ENCODE measurements around the gene MREG. TPM values are rescaled to one million over a fixed set of nuclear protein-coding genes. Genes with fewer than 3 reads are reported as not detected.

MREG gene
- polyA plus RNA-seq, 4 donors = 1.9 to 8.7 (median 4.9) TPM

DNA sequence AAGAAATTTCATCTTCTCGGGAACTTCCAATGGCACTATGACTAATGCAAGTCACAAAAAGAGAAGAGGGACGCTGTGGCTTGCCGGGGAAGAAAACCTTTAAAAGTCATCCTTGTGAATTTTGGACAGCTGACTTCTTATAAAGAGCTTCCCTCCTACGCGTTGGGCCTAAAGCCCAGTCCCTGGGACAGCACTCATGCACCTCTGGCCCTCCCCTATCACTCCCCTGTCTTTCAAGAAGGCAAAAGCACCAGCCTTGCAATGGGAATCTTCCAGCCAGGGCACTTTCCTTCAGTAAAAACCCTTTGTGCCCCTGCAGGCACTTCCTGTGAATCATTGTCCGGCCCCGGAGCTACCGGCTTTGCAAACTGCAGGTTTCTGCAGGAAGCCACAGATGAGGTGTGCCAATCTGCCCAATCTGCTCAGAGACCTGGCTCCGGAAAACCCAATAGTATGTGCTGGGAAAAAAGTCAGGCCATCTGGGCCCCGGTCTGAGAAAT, 7.1 kb downstream of the MREG start:
- H3K9me3 ChIP-seq (ENCODE audit: control insufficient read depth in 2 of 2, insufficient read depth in 1 of 2, low read depth in 1 of 2, low read length in 1 of 2) = no peaks in the 10 kb centered on the region
- no peaks in the 10 kb centered on the region for H3K4me1 ChIP-seq (ENCODE audit: control insufficient read depth in 3 of 3, insufficient read depth in 2 of 3, low read depth in 1 of 3, low read length in 2 of 3)
- no peak overlapping the region for H3K27ac ChIP-seq (ENCODE audit: low read depth in 1 of 3, low read length in 2 of 3)
- 63 to 85% (median 77%) methylated on average over 10 of the region's 10 CpGs for WGBS, 3 donors
- DNase-seq (no peak), FAIRE-seq (no peak)
- no peaks in the 10 kb centered on the region for H3K27me3 ChIP-seq (ENCODE audit: control insufficient read depth in 3 of 3, insufficient read depth in 3 of 3, low read length in 3 of 3)
- H3K36me3 ChIP-seq (ENCODE audit: control insufficient read depth in 3 of 3, insufficient read depth in 2 of 3, low read depth in 1 of 3, low read length in 3 of 3) = peaks cover 0 to 5% (median 0%) of the 10 kb centered on the region in 3 donors
- H3K4me3 ChIP-seq (ENCODE audit: low read depth in 1 of 3, low read length in 3 of 3) = no peak overlapping the region

- Histone ChIP-seq H3K9me3 (ENCODE audit: control insufficient read depth in 2 of 2, insufficient read depth in 1 of 2, low read depth in 1 of 2, low read length in 1 of 2) (no peaks in the 10 kb centered on the region), H3K4me3 (ENCODE audit: low read depth in 1 of 3, low read length in 3 of 3) (no peak overlapping the region), H3K27me3 (ENCODE audit: control insufficient read depth in 3 of 3, insufficient read depth in 3 of 3, low read length in 3 of 3) (no peaks in the 10 kb centered on the region), H3K27ac (ENCODE audit: low read depth in 1 of 3, low read length in 2 of 3) (no peak overlapping the region), H3K36me3 (ENCODE audit: control insufficient read depth in 3 of 3, insufficient read depth in 2 of 3, low read depth in 1 of 3, low read length in 3 of 3) (peaks cover 0 to 10% (median 0%) of the 10 kb centered on the region in 3 donors), H3K4me1 (ENCODE audit: control insufficient read depth in 3 of 3, insufficient read depth in 2 of 3, low read depth in 1 of 3, low read length in 2 of 3) (no peaks in the 10 kb centered on the region)
- 82 to 88% (median 84%) methylated on average over 3 of the region's 3 CpGs for WGBS, 3 donors
- FAIRE-seq (no peak), DNase-seq (no peak)
Observed at GRCh38 chr2:216004697-216005283, 8.6 kb downstream of the MREG start.

DNA sequence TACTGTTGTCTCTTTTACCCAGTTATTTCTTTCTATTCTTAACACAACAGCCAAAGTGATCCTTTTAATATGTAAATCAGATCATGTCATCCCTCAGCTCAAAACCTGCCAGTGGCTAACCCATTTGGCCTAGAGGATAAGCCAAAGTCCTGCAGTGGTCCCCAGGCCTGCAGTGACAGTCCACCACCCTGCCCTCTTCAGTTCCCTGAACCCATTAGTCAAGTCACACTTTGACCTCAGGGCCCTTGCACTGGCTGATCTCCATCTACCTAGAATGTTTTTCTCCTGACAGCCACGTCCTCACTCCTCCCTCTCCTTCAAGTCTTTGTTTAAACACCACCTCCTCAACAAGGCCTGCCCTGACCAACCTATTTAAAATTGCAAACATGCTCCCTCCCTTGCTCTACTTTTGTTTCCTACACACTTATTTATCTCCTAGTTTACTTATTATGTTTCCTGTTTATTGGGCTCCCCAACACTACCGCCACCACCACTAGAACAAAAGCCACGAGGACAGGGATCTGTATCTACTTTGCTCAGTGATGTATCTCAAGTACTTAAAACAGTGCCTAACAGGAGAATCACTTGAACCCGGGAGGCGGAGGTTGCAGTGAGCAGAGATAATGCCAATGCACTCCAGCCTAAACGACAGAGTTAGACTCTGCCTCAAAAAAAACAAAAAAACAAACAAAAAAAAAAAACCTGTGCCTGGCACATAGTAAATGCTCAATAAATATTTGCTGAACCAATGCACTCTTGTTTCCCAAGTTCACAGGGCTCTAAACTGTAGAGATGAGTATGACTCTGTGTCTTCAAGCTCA, 9.3 kb downstream of the MREG start:
- FAIRE-seq = no peak
- 72 to 89% (median 76%) methylated on average over 6 of the region's 6 CpGs for WGBS, 3 donors
- Histone ChIP-seq H3K27me3 (ENCODE audit: control insufficient read depth in 3 of 3, insufficient read depth in 3 of 3, low read length in 3 of 3) (no peaks in the 10 kb centered on the region), H3K4me1 (ENCODE audit: control insufficient read depth in 3 of 3, insufficient read depth in 2 of 3, low read depth in 1 of 3, low read length in 2 of 3) (no peaks in the 10 kb centered on the region), H3K9me3 (ENCODE audit: control insufficient read depth in 2 of 2, insufficient read depth in 1 of 2, low read depth in 1 of 2, low read length in 1 of 2) (no peaks in the 10 kb centered on the region), H3K4me3 (ENCODE audit: low read depth in 1 of 3, low read length in 3 of 3) (no peak overlapping the region), H3K27ac (ENCODE audit: low read depth in 1 of 3, low read length in 2 of 3) (no peak overlapping the region), H3K36me3 (ENCODE audit: control insufficient read depth in 3 of 3, insufficient read depth in 2 of 3, low read depth in 1 of 3, low read length in 3 of 3) (peaks cover 0 to 13% (median 0%) of the 10 kb centered on the region in 3 donors)
- no peak for DNase-seq

- H3K9me3 ChIP-seq (ENCODE audit: control insufficient read depth in 2 of 2, insufficient read depth in 1 of 2, low read depth in 1 of 2, low read length in 1 of 2) = no peaks in the 10 kb centered on the region
- FAIRE-seq (no peak), DNase-seq (no peak)
- H3K4me3 ChIP-seq (ENCODE audit: low read depth in 1 of 3, low read length in 3 of 3) = no peak overlapping the region
- no peaks in the 10 kb centered on the region for H3K27me3 ChIP-seq (ENCODE audit: control insufficient read depth in 3 of 3, insufficient read depth in 3 of 3, low read length in 3 of 3)
- no peaks in the 10 kb centered on the region for H3K4me1 ChIP-seq (ENCODE audit: control insufficient read depth in 3 of 3, insufficient read depth in 2 of 3, low read depth in 1 of 3, low read length in 2 of 3)
- H3K27ac ChIP-seq (ENCODE audit: low read depth in 1 of 3, low read length in 2 of 3) = no peak overlapping the region
- 84 to 91% (median 87%) methylated on average over 2 of the region's 2 CpGs for WGBS, 3 donors
- peaks cover 0 to 16% (median 0%) of the 10 kb centered on the region in 3 donors for H3K36me3 ChIP-seq (ENCODE audit: control insufficient read depth in 3 of 3, insufficient read depth in 2 of 3, low read depth in 1 of 3, low read length in 3 of 3)
Observed at GRCh38 chr2:216002693-216003092, 10.7 kb downstream of the MREG start.

GRCh38 chr2:216002101-216002678, 11.2 kb downstream of the MREG start:
- 61 to 66% (median 65%) methylated on average over 5 of the region's 5 CpGs for WGBS, 3 donors
- H3K27me3 ChIP-seq (ENCODE audit: control insufficient read depth in 3 of 3, insufficient read depth in 3 of 3, low read length in 3 of 3) = no peaks in the 10 kb centered on the region
- H3K36me3 ChIP-seq (ENCODE audit: control insufficient read depth in 3 of 3, insufficient read depth in 2 of 3, low read depth in 1 of 3, low read length in 3 of 3) = peaks cover 0 to 17% (median 0%) of the 10 kb centered on the region in 3 donors
- H3K4me1 ChIP-seq (ENCODE audit: control insufficient read depth in 3 of 3, insufficient read depth in 2 of 3, low read depth in 1 of 3, low read length in 2 of 3) = no peaks in the 10 kb centered on the region
- no peak for DNase-seq
- H3K9me3 ChIP-seq (ENCODE audit: control insufficient read depth in 2 of 2, insufficient read depth in 1 of 2, low read depth in 1 of 2, low read length in 1 of 2) = no peaks in the 10 kb centered on the region
- H3K4me3 ChIP-seq (ENCODE audit: low read depth in 1 of 3, low read length in 3 of 3) = no peak overlapping the region
- no peak for FAIRE-seq
- H3K27ac ChIP-seq (ENCODE audit: low read depth in 1 of 3, low read length in 2 of 3) = no peak overlapping the region

- no peaks in the 10 kb centered on the region for H3K9me3 ChIP-seq (ENCODE audit: control insufficient read depth in 2 of 2, insufficient read depth in 1 of 2, low read depth in 1 of 2, low read length in 1 of 2)
- H3K27ac ChIP-seq (ENCODE audit: low read depth in 1 of 3, low read length in 2 of 3) = no peak overlapping the region
- no peak for DNase-seq
- H3K4me3 ChIP-seq (ENCODE audit: low read depth in 1 of 3, low read length in 3 of 3) = no peak overlapping the region
- peaks cover 0 to 20% (median 0%) of the 10 kb centered on the region in 3 donors for H3K36me3 ChIP-seq (ENCODE audit: control insufficient read depth in 3 of 3, insufficient read depth in 2 of 3, low read depth in 1 of 3, low read length in 3 of 3)
- no peaks in the 10 kb centered on the region for H3K27me3 ChIP-seq (ENCODE audit: control insufficient read depth in 3 of 3, insufficient read depth in 3 of 3, low read length in 3 of 3)
- WGBS, 3 donors = 72 to 78% (median 73%) methylated on average over 9 of the region's 9 CpGs
- FAIRE-seq = no peak
- H3K4me1 ChIP-seq (ENCODE audit: control insufficient read depth in 3 of 3, insufficient read depth in 2 of 3, low read depth in 1 of 3, low read length in 2 of 3) = no peaks in the 10 kb centered on the region
Observed at GRCh38 chr2:216001216-216002100, 11.9 kb downstream of the MREG start.

DNA sequence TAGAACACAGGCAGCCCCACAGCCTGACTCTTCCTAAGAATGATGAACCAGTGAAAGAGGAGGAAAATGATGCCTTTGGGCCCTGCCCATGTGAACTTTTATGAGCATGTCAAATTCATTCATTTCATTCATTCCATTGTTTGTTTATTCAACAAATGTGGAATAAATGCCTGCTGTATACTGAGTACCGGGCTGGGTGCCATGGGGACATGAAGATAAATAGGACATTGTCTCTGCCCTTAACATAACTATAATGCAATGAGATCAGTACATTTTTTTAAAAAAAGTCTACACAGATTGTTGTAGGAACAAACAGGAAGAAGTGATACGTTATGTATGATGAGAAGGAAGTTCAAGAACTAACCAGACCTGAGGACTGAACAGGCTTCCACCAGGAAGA, 14.7 kb downstream of the MREG start:
- FAIRE-seq = no peak
- no peak overlapping the region for H3K27ac ChIP-seq (ENCODE audit: low read depth in 1 of 3, low read length in 2 of 3)
- WGBS, 3 donors = 67 to 80% (median 70%) methylated on average over 2 of the region's 2 CpGs

GRCh38 chr2:215997219-215997618, 16.1 kb downstream of the MREG start:
- Histone ChIP-seq H3K27ac (ENCODE audit: low read depth in 1 of 3, low read length in 2 of 3) (no peak overlapping the region), H3K4me3 (ENCODE audit: low read depth in 1 of 3, low read length in 3 of 3) (no peak overlapping the region), H3K27me3 (ENCODE audit: control insufficient read depth in 3 of 3, insufficient read depth in 3 of 3, low read length in 3 of 3) (no peaks in the 10 kb centered on the region), H3K9me3 (ENCODE audit: control insufficient read depth in 2 of 2, insufficient read depth in 1 of 2, low read depth in 1 of 2, low read length in 1 of 2) (no peaks in the 10 kb centered on the region), H3K36me3 (ENCODE audit: control insufficient read depth in 3 of 3, insufficient read depth in 2 of 3, low read depth in 1 of 3, low read length in 3 of 3) (peaks cover 0 to 24% (median 8%) of the 10 kb centered on the region in 3 donors), H3K4me1 (ENCODE audit: control insufficient read depth in 3 of 3, insufficient read depth in 2 of 3, low read depth in 1 of 3, low read length in 2 of 3) (no peaks in the 10 kb centered on the region)
- DNase-seq (no peak), FAIRE-seq (no peak)
- 90 to 96% (median 93%) methylated on average over 1 of the region's 1 CpG for WGBS, 3 donors

More for the DNA sequence above, 14.7 kb downstream of the MREG start:
- Histone ChIP-seq H3K4me3 (ENCODE audit: low read depth in 1 of 3, low read length in 3 of 3) (no peak overlapping the region), H3K9me3 (ENCODE audit: control insufficient read depth in 2 of 2, insufficient read depth in 1 of 2, low read depth in 1 of 2, low read length in 1 of 2) (no peaks in the 10 kb centered on the region), H3K36me3 (ENCODE audit: control insufficient read depth in 3 of 3, insufficient read depth in 2 of 3, low read depth in 1 of 3, low read length in 3 of 3) (peaks cover 0 to 24% (median 8%) of the 10 kb centered on the region in 3 donors), H3K27me3 (ENCODE audit: control insufficient read depth in 3 of 3, insufficient read depth in 3 of 3, low read length in 3 of 3) (no peaks in the 10 kb centered on the region), H3K4me1 (ENCODE audit: control insufficient read depth in 3 of 3, insufficient read depth in 2 of 3, low read depth in 1 of 3, low read length in 2 of 3) (no peaks in the 10 kb centered on the region)
- DNase-seq = no peak

Data from small intestine (tissue), 7 donors.